Sigmoid colon (tissue), 7 donors: Measurements from ENCODE around the gene MRPL55. TPM values are rescaled to one million over a fixed set of nuclear protein-coding genes. Genes with fewer than 3 reads are reported as not detected.

Source experiments
- DNase-seq: peaks from one replicate; pipeline ENCODE4 v3.0.0-alpha.2; 2019
- H3K27ac ChIP-seq, 4 donors: fragments of 200-600 bp; sonication (generic); one replicate each; pipeline ENCODE4 v1.5.1; 2016 to 2019; ENCODE audit warnings: mild to moderate bottlenecking in 1 of 4
- H3K27me3 ChIP-seq, 3 donors: fragments of 200-600 bp; sonication (generic); one replicate each; pipeline ENCODE4 v1.5.1; 2019; ENCODE audit warnings: mild to moderate bottlenecking in 1 of 3
- H3K36me3 ChIP-seq, 4 donors: fragments of 200-600 bp; sonication (generic); one replicate each; pipeline ENCODE4 v1.5.1; 2016 to 2019
- H3K4me1 ChIP-seq, 4 donors: fragments of 200-600 bp; sonication (generic); one replicate each; pipeline ENCODE4 v1.5.1; 2017 to 2019
- H3K4me3 ChIP-seq, 4 donors: fragments of 200-600 bp; sonication (generic); one replicate each; pipeline ENCODE4 v1.5.1; 2017 to 2019; ENCODE audit warnings: mild to moderate bottlenecking in 2 of 4, moderate library complexity in 1 of 4
- H3K9me3 ChIP-seq, 4 donors: fragments of 200-600 bp in 3 of 4; sonication (generic) in 3 of 4; one replicate each; pipeline versions ENCODE4 v1.5.1 to v1.6.1; 2013 to 2019
- EP300 ChIP-seq, 4 donors: sonication (generic); formaldehyde crosslinking; IDR thresholded peaks; one replicate each; pipeline ENCODE4 v1.6.1; 2017; ENCODE audit warnings: antibody characterized with exemption in 4 of 4
- POLR2A ChIP-seq, 2 donors: fragments of 450-650 bp; IDR thresholded peaks; one replicate each; pipeline ENCODE4 v1.6.1; 2016; ENCODE audit warnings: antibody characterized with exemption in 2 of 2, mild to moderate bottlenecking in 2 of 2, moderate library complexity in 2 of 2
- POLR2AphosphoS5 ChIP-seq, 4 donors: sonication (generic); formaldehyde crosslinking; IDR thresholded peaks; one replicate each; pipeline ENCODE4 v1.6.1; 2017; ENCODE audit warnings: antibody characterized with exemption in 4 of 4
- whole genome bisulfite sequencing, 2 donors: extraction: QIAGEN DNeasy Blood & Tissue Kit; methylation state at CpG; one replicate each; pipeline ENCODE4 v1.1.7; 2013; 5-methylcytosine and 5-hydroxymethylcytosine counted together
- intact Hi-C: fragments of 100-400 bp; cut with DNase I; formaldehyde crosslinking; loops from one replicate; pipeline ENCODE4 v1.15.1; 2023
- polyA plus RNA-seq, 3 donors: library from polyadenylated mRNA; stranded (reverse); fragments of 200-250 nt; gene quantifications; one replicate each; pipeline ENCODE4 v1.2.3, GENCODE V29; 2013
- total RNA-seq, 4 donors: library from RNA; depleted of rRNA; stranded (reverse); fragments of >200 nt; gene quantifications; one replicate each; pipeline ENCODE4 v1.1.0, GENCODE V29; 2016
- TF ChIP-seq, protein P1 (sequence below), 4 experiments: fragments of 450-650 bp in 3 of 4; fragments of 200-600 bp in 1 of 4; IDR thresholded peaks; one replicate each; pipeline ENCODE4 v1.5.1; 2016 to 2019; ENCODE audit warnings: antibody characterized with exemption in 4 of 4, mild to moderate bottlenecking in 3 of 4, moderate library complexity in 2 of 4
- donor health status: healthy with polysubstance abuse.
- donor health status: Bipolar disorder and iron deficiency.
- donor health status: healthy.

The MRPL55 gene
- total and polyA plus RNA-seq, 7 donors: 53.5 to 90.6 (median 77.4) TPM

DNA sequence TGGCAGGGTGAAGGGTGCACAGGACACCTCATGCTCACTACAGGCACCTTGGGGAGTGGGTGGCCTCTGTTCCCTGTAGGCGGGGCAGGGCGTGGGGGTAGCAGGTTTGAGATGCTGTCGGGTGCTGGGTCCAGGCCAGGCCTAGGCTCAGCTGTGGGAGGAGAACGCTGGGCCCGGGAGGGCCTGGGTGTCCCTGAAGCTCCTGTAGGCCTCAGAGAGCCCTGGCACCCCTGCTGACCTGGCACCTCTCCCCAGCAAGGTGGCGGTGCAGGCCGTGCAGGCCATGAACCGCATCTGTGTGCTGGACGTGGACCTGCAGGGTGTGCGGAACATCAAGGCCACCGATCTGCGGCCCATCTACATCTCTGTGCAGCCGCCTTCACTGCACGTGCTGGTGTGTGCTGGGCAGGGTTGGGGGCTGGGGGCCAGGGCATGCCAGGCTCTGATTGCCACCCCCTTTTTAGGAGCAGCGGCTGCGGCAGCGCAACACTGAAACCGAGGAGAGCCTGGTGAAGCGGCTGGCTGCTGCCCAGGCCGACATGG is 38.1 kb upstream of the MRPL55 start:
- Histone ChIP-seq H3K27ac (no peak overlapping the region), H3K27me3 (no peaks in the 10 kb centered on the region), H3K36me3 (peaks cover 0 to 37% (median 13%) of the 10 kb centered on the region in 4 donors), H3K4me3 (no peak overlapping the region), H3K9me3 (no peaks in the 10 kb centered on the region), H3K4me1 (peaks cover 0 to 65% (median 57%) of the 10 kb centered on the region in 4 donors)
- WGBS, 2 donors: 94 to 96% methylated on average over 20 of the region's 20 CpGs
- TF ChIP-seq POLR2AphosphoS5 (IDR thresholded peaks at IDR 0.05) (no peak), EP300 (IDR thresholded peaks at IDR 0.05) (no peak), POLR2A (IDR thresholded peaks at IDR 0.05) (no peak)
- TF ChIP-seq, protein P1, sequence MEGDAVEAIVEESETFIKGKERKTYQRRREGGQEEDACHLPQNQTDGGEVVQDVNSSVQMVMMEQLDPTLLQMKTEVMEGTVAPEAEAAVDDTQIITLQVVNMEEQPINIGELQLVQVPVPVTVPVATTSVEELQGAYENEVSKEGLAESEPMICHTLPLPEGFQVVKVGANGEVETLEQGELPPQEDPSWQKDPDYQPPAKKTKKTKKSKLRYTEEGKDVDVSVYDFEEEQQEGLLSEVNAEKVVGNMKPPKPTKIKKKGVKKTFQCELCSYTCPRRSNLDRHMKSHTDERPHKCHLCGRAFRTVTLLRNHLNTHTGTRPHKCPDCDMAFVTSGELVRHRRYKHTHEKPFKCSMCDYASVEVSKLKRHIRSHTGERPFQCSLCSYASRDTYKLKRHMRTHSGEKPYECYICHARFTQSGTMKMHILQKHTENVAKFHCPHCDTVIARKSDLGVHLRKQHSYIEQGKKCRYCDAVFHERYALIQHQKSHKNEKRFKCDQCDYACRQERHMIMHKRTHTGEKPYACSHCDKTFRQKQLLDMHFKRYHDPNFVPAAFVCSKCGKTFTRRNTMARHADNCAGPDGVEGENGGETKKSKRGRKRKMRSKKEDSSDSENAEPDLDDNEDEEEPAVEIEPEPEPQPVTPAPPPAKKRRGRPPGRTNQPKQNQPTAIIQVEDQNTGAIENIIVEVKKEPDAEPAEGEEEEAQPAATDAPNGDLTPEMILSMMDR (IDR thresholded peaks at IDR 0.05): no peak
- intact Hi-C loops: no loop called here
- DNase-seq: no peak

DNA sequence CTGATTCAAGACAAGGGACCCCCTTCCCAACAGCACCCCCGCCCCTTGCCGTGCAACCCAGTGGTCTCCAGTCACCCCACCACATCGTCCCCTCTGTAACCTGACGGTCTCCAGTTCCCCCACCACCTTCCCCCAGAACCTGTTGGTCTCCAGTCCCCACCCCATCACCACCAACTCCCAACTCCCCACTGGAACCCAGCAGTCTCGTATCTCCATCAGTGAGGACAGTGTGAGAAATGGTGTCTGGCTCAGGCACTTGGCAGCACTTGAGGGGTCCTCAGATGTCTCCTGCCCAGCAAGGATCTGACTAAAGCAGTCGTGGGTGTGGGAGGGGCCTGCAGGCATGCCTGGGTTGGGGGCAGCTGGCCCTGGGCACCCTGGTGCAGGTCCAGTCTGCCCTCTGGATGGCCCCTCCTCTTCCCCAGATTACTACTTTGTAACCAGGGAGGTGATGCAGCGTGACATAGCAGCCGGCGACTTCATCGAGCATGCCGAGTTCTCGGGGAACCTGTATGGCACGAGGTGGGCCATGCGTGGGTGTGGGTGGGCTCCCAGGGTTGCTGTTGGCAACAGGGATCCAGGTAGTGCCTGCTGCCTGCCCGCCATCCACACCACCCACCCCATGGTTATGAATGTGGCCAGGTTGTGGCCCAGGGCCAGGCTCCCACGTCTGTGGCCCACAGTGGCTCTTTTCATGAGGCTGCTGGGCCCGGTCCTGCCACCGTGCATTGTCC is 37.5 kb upstream of the MRPL55 start:
- Histone ChIP-seq H3K27ac (no peak overlapping the region), H3K4me1 (peaks cover 0 to 65% (median 57%) of the 10 kb centered on the region in 4 donors), H3K36me3 (peaks cover 0 to 37% (median 13%) of the 10 kb centered on the region in 4 donors), H3K4me3 (no peak overlapping the region), H3K27me3 (no peaks in the 10 kb centered on the region), H3K9me3 (no peaks in the 10 kb centered on the region)
- no peak for DNase-seq
- intact Hi-C loops: no loop called here
- TF ChIP-seq POLR2AphosphoS5 (IDR thresholded peaks at IDR 0.05): no peak
- TF ChIP-seq, protein P1 (IDR thresholded peaks at IDR 0.05): no peak
- no peak for TF ChIP-seq EP300 (IDR thresholded peaks at IDR 0.05)
- TF ChIP-seq POLR2A (IDR thresholded peaks at IDR 0.05): no peak
- 93 to 94% methylated on average over 18 of the region's 18 CpGs for WGBS, 2 donors

DNA sequence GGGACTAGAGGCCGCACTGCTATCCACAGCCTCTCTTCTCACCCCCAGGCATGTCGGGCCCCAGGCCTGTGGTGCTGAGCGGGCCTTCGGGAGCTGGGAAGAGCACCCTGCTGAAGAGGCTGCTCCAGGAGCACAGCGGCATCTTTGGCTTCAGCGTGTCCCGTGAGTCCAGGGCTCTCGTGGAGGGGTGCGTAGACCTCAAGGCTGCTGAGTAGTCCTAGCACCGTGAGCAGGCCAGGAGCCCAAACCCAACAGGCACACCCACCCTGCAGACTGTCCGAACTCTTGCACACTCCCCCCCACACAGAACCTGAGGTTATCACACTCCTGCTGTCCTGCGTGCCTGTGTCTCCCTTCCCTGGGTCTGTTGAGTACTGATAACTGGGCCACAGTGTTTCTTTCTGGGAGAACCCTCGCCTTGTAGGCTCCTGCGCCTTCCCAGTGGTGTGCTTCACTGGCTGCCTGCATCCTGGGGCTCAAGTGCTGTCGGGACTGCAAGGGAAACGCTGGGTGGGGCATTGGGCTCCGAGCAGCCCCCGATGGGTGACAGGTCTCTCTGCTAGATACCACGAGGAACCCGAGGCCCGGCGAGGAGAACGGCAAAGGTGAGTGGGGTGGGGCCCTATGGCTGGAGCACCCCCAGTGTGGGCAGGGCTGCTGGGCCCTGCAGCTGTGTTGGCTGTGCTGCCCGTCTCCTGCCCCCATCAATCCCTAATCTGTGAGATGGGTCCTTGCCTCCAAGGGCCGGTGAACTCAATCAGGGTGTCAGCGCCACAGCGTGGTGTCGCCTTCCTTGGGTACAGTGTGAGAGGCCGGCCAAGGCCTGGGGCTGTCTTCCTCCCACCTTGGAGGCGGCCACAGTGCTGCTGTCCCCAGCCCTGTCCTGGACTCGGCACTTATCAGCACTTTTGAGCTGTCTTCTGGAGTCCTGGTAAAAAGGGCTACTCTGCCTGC is 36.6 kb upstream of the MRPL55 start:
- no peaks in the 10 kb centered on the region for H3K9me3 ChIP-seq
- no peaks in the 10 kb centered on the region for H3K27me3 ChIP-seq
- TF ChIP-seq POLR2A (IDR thresholded peaks at IDR 0.05): no peak
- TF ChIP-seq, protein P1 (IDR thresholded peaks at IDR 0.05): no peak
- TF ChIP-seq EP300 (IDR thresholded peaks at IDR 0.05): no peak
- no peak for TF ChIP-seq POLR2AphosphoS5 (IDR thresholded peaks at IDR 0.05)
- no peak overlapping the region for H3K4me3 ChIP-seq
- WGBS, 2 donors: 94% methylated on average over 31 of the region's 31 CpGs
- no peak for DNase-seq
- peaks cover 0 to 37% (median 13%) of the 10 kb centered on the region in 4 donors for H3K36me3 ChIP-seq
- intact Hi-C loops: no loop called here
- peaks cover 0 to 65% (median 57%) of the 10 kb centered on the region in 4 donors for H3K4me1 ChIP-seq
- H3K27ac ChIP-seq: no peak overlapping the region

DNA sequence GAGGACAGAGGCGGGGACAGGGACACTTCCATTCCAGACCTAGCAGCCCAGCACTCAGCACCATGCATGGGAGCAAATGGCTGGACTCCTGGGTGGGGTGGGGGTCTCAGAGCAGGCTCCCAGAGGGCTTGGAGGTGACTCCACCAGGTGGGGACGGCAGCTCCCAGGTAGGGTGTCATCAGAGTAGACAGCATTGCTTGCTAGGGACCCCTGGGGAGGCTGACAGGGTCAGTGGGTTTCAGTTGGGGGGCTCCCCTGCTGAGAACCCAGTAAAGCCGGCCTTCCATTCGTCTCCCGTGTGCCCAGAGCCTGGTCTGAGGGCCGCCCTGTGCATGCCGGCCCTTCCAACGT is 35.9 kb upstream of the MRPL55 start:
- H3K27ac ChIP-seq: no peak overlapping the region

More for the DNA sequence above, 35.9 kb upstream of the MRPL55 start:
- 92 to 93% methylated on average over 8 of the region's 8 CpGs for WGBS, 2 donors
- intact Hi-C loops: no loop called here
- no peaks in the 10 kb centered on the region for H3K27me3 ChIP-seq
- H3K36me3 ChIP-seq: peaks cover 0 to 37% (median 13%) of the 10 kb centered on the region in 4 donors
- DNase-seq: no peak
- no peaks in the 10 kb centered on the region for H3K9me3 ChIP-seq
- peaks cover 0 to 58% (median 50%) of the 10 kb centered on the region in 4 donors for H3K4me1 ChIP-seq
- H3K4me3 ChIP-seq: no peak overlapping the region
- TF ChIP-seq POLR2A (IDR thresholded peaks at IDR 0.05): no peak
- TF ChIP-seq, protein P1 (IDR thresholded peaks at IDR 0.05): no peak
- no peak for TF ChIP-seq EP300 (IDR thresholded peaks at IDR 0.05)
- TF ChIP-seq POLR2AphosphoS5 (IDR thresholded peaks at IDR 0.05): no peak
